HTERT RPE-1 (cell line): Measurements from ENCODE around the gene DNAJC18.

Experiments used
- in situ Hi-C: fragments of 300-500 bp; cut with MboI; formaldehyde crosslinking; loops from 4 replicates; pipeline ENCODE4 v1.14.3; 2020; ENCODE audit warnings: low sequenced_read_pairs

Gene DNAJC18

DNA sequence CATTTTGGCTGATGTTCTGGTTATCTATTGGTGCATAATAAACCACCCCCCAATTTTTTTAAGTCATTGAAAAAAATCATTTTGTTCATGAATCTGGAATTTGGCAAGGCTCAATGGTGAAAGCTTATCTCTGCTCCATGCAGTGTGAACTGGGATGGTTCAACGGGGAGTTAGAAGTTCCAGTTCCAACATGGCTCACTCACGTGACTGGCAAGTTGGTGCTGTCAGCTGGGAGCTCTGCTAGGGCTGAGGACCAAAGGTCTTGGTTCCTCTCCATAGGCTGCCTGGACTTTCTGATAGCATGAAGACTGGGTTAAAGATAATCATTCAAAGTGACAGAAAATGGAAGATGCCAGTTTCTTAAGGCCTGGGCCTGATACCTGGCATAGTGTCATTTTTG, 32.4 kb downstream of the DNAJC18 start:
- in situ Hi-C loops, result no loop called here

DNA sequence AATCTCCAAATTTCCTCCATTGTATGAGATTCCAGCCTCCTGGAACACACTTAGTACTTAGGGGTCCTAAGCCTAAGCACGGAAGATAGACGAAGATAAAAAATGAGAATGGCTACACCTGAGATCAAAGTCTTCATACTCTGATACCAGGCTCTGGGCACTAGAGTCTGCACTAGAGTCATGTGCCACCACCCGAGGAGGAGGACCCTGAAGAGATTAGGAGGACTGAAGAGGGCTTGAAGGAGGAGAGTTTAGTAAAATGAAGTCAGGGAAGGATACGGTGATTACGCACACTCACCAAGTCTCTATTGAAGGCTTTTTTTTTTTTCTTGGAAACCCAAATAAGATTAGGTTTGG, 34.9 kb downstream of the DNAJC18 start:
- in situ Hi-C loops, result no loop called here

DNA sequence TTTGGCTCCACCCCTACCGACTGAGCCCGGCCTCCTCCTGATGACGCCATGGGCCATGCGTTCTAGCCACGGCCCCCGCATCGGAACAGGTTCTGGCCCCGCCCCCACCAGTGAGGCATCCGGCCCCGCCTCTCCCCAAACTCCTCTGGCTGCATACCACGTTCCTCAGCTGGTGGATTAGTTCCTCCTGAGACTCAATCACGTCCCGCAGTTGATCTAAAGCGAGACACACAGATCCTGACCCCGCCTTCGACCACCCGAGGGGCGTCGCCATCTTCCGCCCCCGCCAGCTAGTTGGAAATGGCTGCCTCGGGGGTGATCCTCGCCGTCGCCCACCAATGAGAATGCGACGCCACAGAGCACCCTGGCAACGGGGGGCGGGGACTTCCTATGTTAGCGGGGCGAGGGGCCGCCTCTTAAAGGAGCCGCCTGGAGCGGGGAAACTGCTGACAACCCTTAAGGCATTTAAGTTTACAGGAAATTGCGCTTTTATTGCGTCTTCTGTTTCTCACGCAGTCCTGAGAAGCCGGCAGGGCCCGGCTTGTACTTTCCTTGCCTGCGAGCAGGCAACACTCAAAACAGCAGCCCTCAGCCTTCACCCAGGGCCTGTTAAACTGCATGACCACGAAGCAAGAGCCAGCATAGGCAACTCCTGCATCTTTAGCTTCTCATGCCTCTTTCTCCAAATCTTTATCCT, 35.4 kb downstream of the DNAJC18 start, which contains the start of gene SPATA24:
Gene SPATA24 (minus strand): TSS at position 303 of the 697 bp plus-strand sequence. CDS start 29 bp downstream, at position 274.
- in situ Hi-C loops, result no loop called here

DNA sequence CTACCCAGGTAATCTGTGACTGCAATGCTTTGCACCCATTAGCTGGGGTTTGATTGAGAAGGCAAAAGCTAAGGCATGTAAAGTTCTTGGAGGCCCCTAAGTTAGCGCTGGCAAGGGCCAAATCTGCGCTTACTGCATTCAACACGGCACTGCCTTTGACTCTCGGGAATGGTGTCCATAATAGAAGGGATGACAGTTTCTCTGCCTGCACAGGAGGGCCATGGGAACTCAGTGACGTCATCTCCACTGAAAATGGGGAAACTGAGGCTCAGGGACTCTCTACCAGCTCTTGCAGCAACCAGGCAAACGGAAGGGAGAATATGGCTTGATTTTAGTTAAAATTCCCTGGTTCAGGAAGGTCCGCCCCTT, 35.9 kb downstream of the DNAJC18 start:
- in situ Hi-C loops, result no loop called here

DNA sequence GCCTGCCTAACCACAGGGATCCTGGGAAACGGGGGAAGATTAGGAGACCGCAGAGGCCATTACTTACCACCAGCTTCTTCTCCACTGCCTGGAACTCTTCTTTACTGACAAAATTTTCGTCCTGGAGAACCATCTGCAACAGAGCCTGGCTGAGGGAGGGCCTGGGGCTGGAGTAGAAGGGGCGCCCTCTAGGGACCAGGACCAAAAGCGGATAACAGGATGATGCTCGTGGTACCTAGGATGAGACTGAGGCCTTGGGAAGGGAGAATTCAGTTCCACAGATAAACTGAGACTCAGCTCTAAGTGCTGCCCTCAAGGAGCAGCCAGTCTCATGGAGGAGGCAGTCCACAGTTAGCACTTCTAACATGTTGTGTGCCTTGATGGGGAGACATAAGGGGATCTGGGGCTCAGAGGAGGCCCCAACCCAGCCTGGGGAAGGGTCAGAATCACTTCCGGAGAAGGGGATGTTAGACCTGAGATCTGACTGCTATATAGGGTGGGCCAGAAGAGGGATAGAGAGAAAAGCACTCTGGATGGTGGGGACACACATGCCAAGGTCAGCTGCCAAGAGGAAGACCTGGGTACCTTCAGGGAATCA, 36.7 kb downstream of the DNAJC18 start:
- in situ Hi-C loops, result no loop called here

DNA sequence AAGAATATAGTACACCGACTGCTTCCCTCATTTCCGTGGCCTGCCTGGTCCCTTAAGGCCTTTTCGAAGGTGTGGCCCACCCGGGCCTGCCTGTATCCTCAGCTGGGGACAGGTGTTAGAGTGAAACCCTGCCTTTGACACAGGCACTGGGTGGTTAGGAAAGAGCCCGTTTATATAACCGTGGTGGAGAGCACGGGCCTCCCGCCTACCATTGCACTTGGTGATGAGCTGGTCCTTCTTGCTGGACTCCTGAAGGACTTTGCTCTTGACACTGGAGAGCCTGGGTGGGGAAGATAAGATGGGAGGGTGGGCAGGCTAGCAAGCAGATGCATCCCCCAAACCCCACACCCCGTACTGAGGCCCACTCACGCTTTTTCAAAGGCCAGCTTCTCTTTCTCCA, 37.8 kb downstream of the DNAJC18 start:
- in situ Hi-C loops, result no loop called here

DNA sequence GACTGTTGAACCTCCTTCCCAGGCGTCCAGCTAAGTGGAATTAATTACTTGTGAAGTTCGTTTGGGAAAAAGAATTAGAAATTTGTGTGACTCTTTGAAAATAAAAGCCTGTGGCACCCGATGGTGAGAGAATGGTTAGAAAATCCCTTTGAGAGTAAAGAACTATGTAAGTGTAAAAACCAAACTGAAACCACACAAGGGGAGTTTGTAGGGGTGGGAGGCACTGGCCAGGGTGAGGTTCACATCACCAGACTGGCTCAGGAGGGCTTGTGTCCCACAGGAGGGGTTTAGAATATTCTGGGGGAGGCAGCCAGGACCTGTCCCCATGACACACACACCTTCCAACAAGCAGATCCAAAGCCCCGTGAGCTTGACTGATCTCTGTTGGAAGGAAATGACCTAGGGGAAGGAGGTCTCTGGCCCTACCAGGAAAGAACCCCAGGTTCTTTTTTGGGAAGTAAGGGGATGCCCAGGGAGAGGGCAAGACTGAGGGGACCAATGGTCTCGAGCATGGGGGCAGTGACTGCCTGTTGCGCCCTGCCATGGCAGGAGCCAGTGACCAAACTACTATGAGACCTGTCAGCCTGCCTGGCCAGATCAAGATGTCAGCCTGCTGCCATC, 39.7 kb downstream of the DNAJC18 start:
- in situ Hi-C loops, result no loop called here

DNA sequence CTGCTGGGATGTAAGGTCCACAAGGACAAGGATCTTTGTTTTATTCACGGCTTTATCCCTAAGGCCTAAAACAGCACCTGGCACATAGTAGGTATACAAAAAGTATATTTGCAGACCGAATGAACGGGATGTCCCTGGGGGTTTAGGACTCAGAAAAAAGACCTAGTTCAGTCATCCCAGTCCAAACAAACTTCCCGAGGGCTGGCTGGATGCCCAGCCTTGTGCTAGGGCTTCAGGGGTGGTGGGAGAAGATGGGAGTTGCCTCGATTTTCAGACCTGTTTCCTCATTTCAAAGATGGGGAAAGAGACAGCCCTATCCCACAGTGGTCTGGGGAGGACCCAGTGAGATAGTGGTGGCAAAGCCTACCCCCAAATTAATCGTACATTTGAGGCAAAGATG, 41.4 kb downstream of the DNAJC18 start:
- in situ Hi-C loops, result no loop called here

DNA sequence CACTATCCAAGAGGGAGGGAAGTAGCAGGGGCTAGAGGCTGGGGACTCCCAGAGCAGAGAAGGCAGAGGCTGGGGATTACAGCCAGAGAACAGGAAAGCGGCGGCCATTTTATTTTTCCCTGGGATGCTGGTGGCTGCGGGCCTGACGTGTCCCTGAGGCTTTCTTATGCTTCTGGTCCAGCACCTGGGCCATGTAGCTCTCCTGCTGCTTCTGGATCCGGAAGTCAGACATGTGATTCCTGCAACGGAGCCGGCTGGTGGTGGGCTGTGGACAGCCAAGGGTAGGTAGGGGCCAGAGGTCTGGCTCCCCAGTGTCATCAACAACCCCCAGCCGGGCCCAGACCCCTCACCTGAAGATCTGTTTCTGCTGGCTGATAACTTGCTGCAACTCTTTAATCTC, 42.6 kb downstream of the DNAJC18 start:
- in situ Hi-C loops, result no loop called here

DNA sequence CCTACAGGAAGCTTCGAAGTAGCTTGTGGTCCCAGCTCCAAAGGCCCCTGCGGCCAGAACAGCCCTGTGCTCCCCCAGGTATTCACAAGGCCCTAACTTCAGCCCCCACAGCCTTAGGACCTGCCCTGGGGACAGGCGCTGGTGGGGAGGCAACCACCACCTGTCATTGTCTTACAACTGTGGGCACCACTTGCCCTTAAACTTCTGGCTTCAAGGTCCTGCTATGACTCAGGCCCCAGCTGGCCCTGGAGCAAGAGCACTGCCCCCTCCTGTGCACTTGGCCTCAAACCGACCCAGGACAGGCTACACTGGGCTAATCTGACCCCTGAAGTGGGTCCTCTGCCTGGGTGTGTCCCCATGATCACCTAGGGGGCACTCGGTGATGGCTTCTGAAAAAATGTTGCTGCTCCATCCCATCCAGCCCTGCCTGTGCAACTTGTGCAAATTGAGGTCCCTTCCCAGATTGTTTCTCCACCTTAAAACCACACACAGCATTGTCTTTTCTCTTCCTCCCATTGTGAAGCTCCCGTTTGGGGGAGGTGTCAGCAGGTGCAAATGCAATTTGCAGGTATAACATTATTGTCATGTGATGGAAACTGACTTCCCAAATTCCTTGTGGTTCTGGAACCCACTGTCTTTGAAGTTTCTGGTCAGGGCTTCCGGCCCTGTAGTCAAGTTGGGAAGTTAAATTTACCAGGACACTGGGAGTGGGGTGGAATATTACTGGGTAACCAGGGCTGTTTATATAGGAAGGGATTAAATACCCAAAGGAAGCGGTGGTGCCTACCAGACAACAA, 43.3 kb downstream of the DNAJC18 start:
- in situ Hi-C loops, result no loop called here

DNA sequence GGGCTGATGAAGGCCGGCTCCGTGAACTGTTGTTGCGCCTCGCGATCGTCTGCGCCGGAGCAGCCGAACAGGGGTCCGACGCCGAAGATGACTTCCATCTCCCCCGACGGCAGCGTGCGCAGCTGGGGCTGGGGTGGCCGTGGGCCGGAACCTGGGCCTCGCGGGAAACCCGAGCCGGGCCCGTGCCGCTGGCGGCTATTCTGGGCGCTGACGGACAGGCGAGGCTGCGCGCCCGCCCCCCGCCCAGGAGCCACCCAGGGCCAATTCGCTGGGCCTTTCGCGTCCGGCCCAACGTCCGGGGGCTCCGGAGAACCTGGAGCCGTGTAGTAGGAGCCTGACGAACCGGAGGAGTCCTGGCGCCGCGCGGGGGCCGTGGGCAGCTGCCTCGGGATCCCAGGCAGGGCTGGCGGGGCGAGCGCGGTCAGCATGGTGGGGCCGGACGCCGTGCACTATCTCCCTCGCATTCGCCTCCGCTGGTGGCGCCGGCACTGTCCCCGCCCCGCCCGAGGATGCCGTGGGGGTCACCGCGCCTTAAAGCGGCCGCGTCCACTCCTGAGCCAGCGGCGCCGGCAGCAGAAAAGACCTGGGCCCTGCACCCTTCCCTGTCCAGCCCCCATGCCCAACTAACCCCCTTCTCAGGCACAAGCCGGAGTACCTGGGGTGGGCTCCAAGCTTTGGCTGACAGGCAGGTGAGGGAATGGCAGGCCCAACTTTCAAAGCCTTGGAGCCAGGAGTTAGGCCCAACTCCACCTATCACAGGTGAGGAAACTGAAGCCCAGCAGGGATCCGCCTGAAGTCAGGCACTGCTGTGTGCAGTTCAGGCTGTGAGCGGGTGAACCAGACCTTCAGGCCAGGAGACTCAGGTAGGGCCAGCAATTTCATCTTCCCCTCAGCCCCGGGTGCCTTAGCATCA, 44.4 kb downstream of the DNAJC18 start, which contains the start of gene PROB1:
Gene PROB1 (minus strand): TSS at position 451 of the 913 bp plus-strand sequence. CDS start 23 bp downstream, at position 428.
- in situ Hi-C loops, result no loop called here

DNA sequence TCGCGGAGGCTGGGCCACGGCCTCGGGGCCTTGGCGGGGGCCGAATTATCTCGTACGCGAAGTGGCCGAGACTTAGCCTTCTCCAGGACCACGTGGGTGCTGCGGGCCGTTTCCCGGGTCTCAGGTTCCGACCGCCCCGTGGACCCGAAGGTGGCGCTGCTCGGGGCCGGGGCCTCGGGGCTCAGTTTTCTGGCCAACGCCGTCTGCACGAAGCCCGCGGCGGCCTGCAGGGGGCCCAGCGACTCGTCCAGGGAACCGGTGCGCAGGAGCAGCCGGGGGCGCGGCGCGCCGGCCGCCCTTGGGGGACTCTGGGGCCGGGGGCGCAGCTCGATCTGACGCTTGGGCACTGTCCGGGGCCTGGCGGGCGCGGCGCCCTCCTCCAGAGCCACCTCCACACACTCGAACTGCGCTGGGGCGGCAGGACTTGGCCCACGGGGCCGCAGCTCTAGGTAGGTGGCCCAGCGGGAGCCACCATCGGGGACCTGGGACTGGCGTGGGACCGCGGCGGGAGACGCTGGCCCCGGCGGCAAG, 45.1 kb downstream of the DNAJC18 start:
- in situ Hi-C loops, result no loop called here

DNA sequence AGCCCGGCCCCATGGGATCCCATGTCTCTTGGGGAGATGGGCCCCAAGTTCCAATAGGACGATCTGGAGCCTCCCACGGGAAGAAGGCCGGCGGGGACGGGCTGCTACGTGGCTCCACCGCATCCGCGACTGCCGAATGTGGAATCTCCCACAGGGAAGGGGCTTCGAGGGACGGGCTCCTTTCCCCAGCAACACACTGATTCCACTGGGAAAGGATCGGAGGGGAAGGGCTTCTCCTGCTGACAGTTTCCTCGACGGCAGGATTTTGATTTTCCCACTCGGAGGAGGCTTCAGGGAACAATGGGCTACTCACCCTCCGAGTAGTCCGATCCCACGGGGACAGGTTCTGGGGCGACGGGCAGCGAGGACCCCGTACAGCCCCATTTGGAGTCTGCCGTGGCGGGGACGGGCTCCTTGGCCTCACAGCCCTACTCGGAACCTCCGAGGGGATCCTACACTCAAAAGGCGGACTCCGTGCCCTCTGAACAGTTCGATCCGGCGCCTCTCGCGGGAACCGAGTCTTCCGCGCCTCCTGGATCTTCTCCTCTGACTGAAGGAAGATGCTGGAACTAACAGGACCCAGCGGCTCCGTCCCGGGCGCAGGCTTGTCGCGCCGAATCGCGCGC, 45.7 kb downstream of the DNAJC18 start:
- in situ Hi-C loops, result no loop called here

DNA sequence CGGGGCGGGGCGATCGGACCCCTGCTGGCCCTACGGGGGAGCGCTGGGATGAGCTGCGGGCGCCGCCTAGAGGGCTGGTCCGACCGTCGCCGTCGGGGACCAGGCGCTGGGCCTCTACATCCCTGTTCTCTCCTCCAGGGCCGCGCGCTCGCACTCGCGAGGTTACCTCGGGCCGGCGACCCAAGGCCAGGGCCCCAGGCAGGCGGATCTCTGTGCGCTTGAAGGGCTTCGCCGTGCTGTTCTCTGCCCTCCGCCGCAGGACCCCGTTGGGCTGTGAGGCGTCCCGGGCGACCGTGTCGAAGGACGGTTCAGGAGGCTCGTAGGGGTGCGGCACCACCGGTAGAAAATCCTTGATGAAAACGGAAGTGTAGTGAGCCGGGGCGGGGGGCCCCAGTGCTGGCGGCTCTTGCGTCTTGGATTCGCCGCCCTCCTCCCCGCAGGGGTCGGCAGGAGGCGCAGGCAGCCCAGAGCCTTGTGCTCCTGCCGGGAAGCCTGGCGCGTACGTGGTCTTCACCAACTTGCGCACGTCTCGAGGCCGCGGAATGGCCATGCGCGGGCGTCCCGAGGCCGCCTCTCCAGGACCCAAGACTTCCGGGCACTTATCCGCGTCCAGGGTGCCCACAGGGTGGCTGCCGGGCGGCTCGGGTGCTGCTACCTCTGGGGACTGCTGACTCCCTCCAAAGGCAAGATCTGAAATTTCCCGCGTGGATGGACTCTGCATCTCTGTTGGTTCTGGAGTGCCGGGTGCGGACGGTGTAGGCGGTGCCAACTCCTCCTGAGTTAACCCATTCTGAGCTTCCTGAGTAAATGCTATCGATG, 46.4 kb downstream of the DNAJC18 start:
- in situ Hi-C loops, result no loop called here

DNA sequence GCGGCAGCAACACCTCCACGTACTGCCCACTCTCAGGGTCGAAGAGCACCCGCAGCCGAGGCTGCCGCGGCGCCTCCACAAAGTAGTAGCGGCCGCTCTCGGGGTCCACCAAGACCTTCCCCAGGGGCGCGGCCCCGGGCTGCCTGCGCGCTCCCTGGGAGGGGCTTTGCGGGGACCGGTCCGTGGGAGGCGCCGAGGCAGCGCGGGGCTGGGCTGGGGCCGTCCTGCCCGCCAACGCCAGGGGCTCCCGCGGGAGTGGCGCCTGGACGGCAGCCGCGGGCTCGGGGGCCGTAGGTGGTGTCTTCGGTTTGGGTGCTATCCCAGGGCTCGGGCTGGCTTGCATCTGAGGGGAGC, 47.0 kb downstream of the DNAJC18 start:
- in situ Hi-C loops, result no loop called here

DNA sequence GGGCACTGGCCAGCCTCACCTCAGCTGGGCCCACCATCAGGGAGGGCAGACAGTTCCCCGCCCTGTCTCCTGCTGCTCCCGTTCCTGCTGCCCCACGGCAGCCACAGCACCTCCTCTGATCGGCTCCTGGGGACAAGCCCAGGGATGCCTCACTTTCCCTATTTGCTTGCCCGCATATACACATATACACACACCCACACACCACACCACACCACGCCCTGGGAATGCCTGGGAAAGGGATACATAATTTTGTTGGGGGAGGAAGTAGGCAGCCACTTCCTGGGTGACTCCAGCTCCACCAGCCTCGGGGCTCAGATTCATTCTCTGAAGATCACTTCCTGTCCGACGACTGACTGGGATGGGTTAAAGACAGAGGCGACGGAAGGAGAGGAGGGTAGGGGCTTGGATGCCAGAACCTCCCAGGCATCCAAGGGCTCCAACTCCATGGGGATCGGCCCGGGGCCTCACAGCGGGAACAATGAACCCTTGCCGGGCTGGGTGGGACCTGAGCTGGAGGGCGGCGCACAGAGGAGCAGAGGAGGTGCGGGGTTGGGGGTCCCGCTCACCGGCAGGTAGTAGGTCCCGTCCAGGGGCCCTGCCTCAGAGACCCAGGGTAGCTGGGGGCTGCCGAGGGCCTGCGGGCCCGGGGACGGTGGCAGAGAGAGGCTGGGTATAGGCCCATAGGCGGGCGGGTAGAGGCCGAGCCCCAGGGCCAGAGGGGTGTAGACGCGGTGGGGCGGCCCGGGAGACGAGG, 47.6 kb downstream of the DNAJC18 start:
- in situ Hi-C loops, result no loop called here

DNA sequence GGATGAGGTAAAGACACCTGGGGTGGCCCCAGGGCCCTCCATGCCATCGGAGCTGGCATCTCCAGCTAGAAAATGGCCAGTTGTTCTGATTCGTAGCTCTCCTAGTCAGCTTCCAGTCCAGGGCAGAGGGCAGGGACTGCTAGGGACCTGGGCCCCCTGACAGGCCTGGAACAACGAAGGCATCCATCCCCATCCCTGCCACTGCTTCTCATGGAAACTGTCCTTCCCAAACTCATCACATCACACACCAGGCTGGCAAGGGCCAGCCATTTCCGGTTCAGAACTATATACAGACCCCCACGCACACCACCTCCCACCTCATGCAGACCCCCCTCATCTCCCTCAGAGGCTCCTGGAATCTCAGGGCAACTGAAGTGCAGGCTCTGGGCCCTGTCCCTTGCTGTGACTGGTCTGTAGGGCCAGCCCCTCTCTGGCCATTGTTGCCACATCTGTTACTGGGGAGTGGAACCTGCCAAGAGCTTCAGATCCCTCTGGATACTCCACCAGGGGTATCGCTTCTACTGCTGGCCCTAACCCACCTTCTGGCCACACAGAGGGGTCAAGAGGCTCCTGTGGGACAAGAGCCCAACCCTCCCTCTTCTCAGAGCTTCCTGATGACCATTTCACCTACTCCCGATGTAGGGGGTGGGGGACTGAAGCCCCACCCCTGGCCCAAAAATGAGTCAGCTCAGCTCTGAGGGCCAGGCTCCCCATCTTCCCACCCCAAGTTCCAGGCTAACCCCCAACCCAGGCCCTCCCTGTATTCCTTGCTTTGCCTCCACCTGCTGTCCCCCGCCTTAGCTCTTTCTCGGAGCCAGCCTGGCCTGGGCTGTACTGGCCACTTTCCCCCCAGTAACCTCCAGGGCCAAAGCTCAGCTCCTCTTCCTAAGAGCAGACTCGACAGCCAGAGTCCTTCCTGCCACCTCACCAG, 48.4 kb downstream of the DNAJC18 start:
- in situ Hi-C loops, result no loop called here
